HG02588 (cell line): ENCODE measurements around the gene PTPRD.
"Not testable (repeated sequence)": the region's sequence is repeated elsewhere in the genome, so short reads cannot be mapped to it uniquely, and the experiment has no call there.

ENCODE experiments used
- ATAC-seq: cut with Tn5 transposase; IDR thresholded peaks from one replicate; pipeline ENCODE4 v1.9.1; 2021; ENCODE audit warnings: mild to moderate bottlenecking, moderate library complexity; ENCODE audit not compliant: unreplicated experiment

PTPRD gene

GRCh38 chr9:9216934-9217333 is 1395.9 kb downstream of the PTPRD start:
- no peak for ATAC-seq

GRCh38 chr9:9215050-9215449 is 1397.8 kb downstream of the PTPRD start:
- no peak for ATAC-seq

DNA sequence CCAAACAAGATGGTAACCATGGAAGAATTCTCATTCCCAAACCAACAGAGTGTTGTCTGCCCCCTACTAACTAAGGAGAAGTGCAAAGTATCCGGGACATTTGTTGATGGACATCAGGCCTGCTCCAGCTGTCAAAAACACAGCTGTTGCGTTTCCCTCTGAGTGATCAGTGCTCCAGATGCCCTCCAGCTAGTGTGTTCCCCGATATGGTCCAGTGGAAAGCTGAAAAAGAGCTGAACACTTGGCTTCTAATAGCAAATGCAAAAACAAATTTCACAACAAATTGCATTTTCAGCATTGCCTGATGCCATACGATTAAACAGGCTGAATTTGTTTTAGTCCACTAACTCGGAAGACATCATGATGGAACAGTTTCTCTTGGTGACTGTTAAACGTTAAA is 1398.7 kb downstream of the PTPRD start:
- no peak for ATAC-seq

- ATAC-seq, result no peak
These were observed 1399.8 kb downstream of the PTPRD start for GRCh38 chr9:9212963-9213362.

GRCh38 chr9:9202276-9202675 is 1410.5 kb downstream of the PTPRD start:
- no peak for ATAC-seq

GRCh38 chr9:9186086-9186485 is 1426.7 kb downstream of the PTPRD start:
- no peak for ATAC-seq

DNA sequence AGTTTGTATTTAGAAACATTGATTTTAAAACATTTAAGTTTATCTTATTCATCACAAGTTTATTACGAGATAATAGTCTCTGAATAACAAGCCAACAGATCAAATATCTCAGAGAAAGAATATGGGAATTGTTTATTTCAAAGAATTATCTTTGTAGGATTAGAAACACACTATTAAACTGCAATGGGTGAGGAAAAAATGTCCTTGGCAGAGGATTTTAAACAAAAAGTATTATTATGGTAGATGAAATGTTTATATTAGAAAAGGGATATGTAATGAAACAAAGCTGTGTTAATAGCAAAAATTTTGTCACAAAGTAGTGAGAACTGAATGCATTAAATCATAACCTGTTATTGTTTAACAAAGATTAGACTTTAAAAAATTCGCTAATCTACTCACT is 1430.4 kb downstream of the PTPRD start:
- ATAC-seq, result no peak

GRCh38 chr9:9177081-9177480 is 1435.7 kb downstream of the PTPRD start:
- ATAC-seq, result no peak

DNA sequence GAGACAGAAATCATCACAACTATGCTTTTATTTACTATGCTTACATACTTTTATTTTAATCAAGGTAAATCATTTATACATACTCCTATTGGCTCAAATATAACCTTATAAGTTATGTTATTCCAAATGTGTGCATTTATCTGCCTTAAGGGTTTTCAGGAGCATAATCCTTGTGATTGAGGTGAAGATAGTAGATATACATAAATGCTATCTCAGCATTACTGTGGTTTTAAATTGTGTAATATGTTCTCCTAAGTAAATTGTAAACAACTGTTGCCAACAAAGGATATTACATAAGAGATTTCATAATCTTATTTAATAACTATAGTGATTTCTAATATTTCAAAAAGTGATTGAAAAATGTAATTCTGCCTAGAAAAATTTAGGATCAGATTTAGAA is 1438.4 kb downstream of the PTPRD start:
- ATAC-seq, result no peak

GRCh38 chr9:9173264-9173663 is 1439.5 kb downstream of the PTPRD start:
- ATAC-seq, result no peak

DNA sequence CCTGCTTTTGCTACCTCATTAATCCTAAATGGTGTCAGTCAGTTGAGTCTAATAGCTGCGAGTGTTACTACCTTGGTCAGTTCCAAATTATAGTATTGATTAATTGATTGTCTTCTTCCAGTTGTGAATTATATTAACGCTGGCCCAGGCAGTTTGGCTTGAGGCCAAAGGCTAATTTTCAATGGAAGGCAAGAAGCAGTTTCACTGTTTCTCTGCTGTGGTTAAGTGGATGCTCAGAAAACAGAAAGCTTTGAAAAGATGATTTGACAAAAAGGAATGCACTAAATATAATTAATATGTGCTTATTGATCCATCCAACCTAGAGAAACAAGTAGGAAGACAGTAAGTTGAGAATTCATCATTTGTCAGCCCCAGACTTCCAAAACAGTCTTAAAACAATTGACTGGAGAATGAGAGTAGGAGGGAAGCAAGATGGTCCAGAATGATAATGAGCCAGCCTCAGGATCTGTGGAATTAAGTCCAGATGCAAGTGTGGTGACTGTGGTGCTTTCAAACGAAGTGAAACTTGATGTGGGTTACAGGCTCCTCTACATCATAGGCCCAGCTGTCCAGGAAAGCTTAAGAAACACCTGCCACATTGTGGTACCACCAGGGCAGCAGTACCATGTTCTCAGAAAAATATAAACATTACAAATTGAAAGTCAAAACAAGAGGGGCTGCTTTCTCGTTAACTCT is 1442.2 kb downstream of the PTPRD start:
- ATAC-seq, result no peak

DNA sequence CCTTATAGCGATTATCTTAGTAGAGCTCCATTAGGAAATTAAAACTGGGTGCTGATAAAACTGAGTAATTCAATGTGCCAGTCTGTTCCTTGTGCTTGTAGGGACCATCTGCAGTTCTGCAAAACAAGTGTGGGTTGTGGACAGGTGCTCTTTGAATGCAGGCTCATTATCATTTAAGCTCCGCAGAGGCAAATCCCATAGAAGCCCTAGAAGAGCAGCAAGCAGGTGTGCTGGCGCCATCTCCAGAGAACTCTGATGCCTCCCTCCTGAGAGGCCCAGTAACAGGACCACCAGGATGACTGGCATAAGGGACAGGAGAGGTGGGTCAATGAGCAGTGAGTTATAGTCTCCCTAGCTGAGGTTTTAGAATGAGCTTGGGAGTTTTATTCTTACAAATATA is 1470.8 kb downstream of the PTPRD start:
- no peak for ATAC-seq

GRCh38 chr9:9133526-9133925 is 1479.3 kb downstream of the PTPRD start:
- no peak for ATAC-seq

DNA sequence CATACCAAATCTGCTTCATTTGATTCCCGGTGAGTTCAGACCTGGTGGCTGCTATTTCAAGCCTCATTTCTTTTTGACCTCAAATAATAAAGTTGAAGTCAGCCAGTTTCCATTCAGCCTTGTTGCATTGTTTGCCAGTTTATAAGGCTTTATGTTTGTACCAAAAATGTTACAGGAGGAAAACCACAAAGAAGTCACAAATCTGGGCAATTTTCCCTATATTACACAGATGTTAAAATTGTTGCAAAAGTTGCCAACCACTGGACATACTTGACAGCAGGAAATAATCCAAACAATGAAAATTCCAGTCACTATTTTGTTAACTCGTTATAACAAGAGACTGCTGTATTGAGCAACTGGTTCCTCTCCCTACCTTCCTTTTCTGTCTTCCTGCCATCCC is 1488.2 kb downstream of the PTPRD start:
- ATAC-seq, result no peak

DNA sequence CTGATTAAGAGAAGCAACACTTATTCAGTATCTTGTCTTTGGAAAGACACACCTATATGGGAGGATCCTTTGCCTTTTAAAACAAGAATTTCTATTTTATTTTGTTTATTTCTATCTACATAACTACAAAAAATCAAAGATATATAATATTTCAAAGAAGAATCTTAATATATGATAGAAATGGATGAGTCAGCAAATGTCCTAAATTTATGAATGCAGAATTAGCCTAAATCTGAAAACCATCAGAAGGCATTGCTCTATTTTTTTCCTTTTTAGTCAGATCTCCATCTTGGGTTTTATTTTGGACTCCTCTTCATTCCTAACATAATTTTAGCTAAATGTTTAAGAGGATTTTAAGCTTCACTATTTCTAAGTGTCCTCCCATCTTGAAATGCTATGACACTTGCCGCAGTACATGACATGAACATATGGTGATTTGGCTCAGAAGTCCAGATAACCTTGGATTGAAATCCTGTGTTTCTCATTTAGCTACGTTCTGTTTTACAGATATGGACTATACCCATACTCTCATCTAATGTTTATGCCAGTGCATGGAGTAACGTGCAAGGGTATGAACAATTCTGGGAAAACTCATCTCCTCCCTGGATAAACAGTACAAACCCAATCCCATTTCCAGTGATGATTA is 1490.4 kb downstream of the PTPRD start:
- no peak for ATAC-seq

DNA sequence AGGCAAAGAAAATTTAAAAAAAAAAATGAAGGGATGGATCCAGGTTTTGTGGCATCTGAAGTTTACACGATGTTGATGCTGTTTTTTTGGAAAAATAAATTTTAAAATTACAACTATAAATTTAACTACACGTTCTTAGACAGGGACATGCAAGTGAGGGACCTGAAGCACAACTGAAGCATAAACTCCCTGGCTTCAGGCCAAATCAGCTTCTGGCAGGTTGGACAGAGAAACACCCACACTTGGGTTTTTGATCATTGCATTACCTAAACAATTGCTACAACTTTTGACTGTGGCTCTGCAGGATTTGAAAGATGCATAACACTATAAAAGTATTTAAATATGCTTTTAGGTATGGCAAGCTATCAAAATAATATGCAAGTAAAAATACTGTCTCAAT is 1494.9 kb downstream of the PTPRD start:
- no peak for ATAC-seq

GRCh38 chr9:9112001-9112720 is 1500.6 kb downstream of the PTPRD start:
- no peak for ATAC-seq

DNA sequence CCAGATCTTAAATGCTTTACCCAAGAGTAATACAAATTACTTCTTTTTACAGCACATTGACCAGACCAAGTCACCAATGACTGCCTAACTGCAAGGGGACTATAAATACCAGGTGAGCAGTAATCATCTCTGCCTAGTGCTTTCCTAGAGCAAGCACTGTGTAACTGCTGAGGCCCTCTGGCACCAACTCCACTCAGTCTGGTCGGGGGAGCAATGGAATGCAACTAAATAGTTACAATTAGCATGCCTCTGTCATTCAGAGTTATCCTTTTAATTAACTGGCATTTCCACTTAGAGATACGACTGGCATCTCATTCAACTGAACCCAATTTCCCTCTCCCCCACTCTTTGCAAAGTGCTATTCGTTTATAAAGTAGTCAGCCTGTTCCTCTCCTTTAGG is 1504.2 kb downstream of the PTPRD start:
- no peak for ATAC-seq

DNA sequence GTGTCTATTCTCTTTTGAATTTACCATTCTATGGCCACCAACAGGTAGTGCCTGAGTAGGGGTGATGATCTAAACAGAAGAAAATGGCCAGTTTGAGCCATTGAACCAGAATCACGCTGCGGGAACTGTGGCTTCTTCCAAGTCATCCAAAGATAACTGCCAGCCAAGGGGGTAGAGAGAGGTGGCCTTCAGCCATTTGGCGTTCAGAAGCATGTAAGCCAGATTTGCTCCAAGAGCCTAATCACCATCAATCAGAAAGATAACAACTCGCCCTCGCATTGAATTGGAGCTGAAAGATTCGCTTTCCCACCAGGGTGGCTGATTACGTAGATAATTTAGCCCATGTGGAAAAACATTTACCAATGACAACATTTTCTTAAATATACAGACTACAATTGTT is 1510.5 kb downstream of the PTPRD start:
- ATAC-seq, result no peak

DNA sequence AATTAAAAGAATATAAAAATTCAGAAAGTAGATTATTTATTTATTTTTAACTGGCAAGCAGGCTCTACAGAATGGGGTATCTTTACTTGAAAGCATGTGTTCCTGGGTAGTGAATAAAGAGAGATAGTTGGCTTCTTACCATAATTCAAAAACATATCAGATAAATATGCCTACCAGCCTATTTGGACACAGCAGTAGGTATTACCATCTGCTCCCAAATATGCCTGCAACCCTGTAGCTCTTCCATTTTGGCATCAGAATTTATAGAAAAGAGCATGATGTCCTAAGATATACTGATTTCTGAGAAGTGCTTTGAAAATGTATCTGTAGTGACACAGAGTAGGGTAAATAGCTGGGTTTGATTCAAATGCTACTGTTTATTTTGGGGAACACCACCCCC is 1512.7 kb downstream of the PTPRD start:
- no peak for ATAC-seq

DNA sequence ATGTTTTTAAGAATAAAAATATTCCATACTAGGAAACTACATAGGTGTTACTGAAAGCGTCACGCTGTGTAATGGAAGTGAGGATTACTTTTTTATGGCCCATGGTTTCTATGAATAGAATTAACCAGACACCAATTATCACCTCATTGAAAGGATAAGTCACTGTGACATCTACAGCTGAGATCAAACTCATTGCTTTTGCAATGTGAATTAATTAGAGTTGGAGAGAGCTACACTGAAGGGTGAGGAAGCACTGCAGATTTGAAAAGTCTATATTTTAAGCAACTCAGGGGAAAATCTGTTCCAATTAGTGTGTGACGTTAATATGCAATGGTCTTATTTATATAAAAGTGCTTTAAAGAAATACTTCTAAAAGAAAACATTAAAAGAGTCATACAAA is 1513.2 kb downstream of the PTPRD start:
- no peak for ATAC-seq

DNA sequence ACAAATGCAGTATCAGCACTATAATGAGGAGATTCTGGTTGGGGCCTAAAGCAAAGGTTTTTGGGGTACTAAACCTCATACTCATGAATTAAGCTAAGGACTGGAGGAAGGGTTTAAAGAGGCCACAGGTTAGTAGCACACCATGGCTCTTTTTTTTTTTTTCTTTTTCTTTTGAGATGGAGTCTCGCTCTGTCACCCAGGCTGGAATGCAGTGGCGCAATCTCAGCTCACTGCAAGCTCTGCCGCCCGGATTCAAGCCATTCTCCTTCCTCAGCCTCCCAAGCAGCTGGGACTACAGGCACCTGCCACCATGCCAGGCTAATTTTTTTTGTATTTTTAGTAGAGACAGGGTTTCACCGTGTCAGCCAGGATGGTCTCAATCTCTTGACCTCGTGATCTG is 1515.5 kb downstream of the PTPRD start:
- ATAC-seq, result not testable (repeated sequence)
